PC-3 (cell line): ENCODE data around the gene EZR.

Source experiments
- EZH2 ChIP-seq: fragments of 300-600 bp; sonication (generic); IDR thresholded peaks from one replicate; pipeline ENCODE4 v1.6.1; 2017; ENCODE audit warnings: antibody characterized with exemption, mild to moderate bottlenecking, low read length; ENCODE audit not compliant: unreplicated experiment
- EZH2phosphoT487 ChIP-seq: fragments of 300-600 bp; sonication (generic); IDR thresholded peaks from 2 replicates; pipeline ENCODE4 v1.6.1; 2018; ENCODE audit warnings: mild to moderate bottlenecking, antibody characterized with exemption, low read length, borderline replicate concordance
- TF ChIP-seq, protein P1 (sequence below): fragments of 300-600 bp; sonication (generic); conservative IDR thresholded peaks from 2 replicates; pipeline ENCODE4 v1.5.1; 2017; ENCODE audit warnings: antibody characterized with exemption, low read depth, mild to moderate bottlenecking, low read length

DNA sequence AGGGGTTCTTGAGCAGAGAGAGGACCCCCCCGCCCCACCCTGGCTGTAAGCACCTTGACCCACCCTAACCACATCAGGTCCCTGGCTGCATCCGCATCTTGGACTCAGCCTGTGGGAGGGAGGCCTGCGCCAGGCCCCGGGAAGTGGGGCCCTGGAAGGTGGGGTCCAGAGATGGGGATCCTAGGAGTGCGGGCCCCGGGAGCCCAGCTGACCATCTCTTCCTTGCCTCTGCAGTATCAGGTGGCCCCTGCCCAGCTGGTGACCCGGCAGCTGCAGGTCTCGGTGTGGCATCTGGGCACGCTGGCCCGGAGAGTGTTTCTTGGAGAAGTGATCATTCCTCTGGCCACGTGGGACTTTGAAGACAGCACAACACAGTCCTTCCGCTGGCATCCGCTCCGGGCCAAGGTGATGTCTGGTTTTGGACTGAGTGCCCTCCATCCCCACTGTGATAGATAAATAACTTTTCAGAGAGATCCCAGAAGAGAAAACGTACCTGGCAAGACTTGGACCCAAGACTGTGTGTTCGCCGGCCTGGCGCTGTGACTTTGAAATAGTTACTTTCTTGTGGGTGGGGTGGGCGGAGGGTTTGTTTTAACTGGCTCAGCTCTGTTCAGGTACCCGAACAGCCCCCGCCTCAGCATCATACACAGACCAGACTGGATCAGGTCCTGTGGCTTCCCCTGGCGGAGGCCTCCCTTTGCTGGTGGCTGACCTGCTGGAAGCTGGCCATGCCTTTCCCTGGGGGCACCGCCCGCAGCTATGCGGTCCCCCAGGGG lies 62.0 kb downstream of the EZR start:
- TF ChIP-seq, protein P1, sequence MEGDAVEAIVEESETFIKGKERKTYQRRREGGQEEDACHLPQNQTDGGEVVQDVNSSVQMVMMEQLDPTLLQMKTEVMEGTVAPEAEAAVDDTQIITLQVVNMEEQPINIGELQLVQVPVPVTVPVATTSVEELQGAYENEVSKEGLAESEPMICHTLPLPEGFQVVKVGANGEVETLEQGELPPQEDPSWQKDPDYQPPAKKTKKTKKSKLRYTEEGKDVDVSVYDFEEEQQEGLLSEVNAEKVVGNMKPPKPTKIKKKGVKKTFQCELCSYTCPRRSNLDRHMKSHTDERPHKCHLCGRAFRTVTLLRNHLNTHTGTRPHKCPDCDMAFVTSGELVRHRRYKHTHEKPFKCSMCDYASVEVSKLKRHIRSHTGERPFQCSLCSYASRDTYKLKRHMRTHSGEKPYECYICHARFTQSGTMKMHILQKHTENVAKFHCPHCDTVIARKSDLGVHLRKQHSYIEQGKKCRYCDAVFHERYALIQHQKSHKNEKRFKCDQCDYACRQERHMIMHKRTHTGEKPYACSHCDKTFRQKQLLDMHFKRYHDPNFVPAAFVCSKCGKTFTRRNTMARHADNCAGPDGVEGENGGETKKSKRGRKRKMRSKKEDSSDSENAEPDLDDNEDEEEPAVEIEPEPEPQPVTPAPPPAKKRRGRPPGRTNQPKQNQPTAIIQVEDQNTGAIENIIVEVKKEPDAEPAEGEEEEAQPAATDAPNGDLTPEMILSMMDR = no peak
- no peak for TF ChIP-seq EZH2phosphoT487
- TF ChIP-seq EZH2 = no peak
